ENCODE measurements around the gene IL36B.

The IL36B gene

GRCh38 chr2:113012436-113013335 is 40.0 kb downstream of the IL36B start:
- DNase-seq (ENCODE audit: insufficient read length, low spot score) = no peak
- FAIRE-seq = no peak

GRCh38 chr2:113011108-113011507 is 41.6 kb downstream of the IL36B start:
- FAIRE-seq (no peak), DNase-seq (ENCODE audit: insufficient read length, low spot score) (no peak)

DNA sequence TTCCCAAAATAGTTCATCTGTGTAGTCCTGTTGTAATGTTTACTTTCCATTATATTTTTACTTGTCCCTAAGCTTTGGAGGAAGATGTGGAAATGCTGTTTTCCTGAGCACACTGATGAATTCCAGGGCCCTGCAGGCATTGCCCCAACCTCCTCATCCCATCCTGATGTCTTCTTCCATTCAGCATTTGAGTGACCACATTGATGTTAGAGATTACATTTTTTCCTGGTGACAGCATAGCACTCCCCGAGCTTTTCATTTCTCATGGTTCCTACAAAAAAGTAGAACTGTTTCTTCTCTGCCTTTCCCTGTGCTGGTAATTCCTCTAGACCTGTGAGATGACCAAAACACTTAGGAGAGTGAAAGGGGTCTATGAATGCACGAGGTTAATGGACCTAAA is 42.6 kb downstream of the IL36B start:
- DNase-seq (ENCODE audit: insufficient read length, low spot score) (no peak), FAIRE-seq (no peak)

DNA sequence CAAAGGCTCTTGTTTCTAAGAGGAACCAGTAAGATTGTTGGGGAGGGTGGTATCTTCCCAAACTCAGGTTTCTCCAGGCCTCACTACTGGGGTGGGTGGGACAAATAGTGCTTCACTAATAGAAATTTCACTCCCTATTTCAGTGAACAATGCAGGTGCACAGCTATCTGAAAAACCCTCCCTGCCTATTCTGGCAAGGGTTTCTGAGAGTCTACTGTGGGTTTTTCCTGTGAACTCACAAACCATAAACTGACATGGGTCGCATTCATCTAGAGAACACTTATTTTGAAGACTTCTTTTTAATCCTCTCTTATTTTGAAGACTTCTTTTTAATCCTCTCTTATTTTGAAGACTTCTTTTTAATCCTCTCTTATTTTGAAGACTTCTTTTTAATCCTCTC is 43.0 kb downstream of the IL36B start:
- FAIRE-seq (no peak), DNase-seq (ENCODE audit: insufficient read length, low spot score) (no peak)

DNA sequence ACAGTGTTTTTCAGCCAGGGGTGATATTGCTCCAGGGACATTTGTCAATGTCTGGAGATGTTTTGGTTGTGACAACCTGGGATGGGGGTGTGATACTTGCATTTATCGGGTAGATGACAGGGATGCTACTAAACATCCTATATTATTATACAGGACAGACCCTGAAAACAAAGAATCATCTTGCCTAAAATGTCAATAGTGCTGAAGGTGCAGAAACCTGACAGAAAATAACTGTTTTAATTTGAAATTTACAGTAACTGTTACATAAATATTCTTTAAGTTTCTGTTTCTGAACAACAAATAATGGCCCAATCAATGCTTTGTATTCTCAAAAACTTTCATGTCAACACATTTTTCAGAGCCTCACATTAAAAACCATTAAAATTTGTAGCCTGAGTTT is 45.4 kb downstream of the IL36B start:
- no peak for DNase-seq (ENCODE audit: insufficient read length, low spot score)
- no peak for FAIRE-seq

DNA sequence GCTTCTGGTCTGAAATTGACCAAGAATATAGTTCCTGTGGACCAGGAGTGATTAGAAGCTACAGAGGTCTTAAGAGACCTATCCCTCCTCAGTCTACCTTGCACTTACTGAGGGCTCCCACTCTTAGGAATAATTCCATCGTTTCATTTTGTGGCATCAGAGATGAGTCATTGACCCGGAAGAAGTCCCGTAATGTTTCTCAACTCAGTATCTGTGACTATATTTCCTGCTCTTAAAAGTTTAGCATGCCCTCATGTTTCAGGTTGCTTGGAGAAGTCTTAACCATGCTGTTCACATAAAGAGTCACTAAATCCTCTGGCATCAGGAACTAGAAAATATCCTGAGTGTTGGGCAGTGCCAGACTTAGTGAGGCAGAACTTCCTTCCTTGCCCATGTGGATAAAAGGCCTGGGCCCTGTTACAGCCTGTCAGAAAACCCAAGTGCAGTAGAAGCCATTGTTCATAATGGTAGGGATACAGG is 47.6 kb downstream of the IL36B start, which contains the start of gene IL36A:
TSS of gene IL36A (plus strand) at position 430 of the 480 bp plus-strand sequence. CDS start 413 bp downstream, outside the sequence.
- no peak for DNase-seq (ENCODE audit: insufficient read length, low spot score)
- FAIRE-seq = no peak

DNA sequence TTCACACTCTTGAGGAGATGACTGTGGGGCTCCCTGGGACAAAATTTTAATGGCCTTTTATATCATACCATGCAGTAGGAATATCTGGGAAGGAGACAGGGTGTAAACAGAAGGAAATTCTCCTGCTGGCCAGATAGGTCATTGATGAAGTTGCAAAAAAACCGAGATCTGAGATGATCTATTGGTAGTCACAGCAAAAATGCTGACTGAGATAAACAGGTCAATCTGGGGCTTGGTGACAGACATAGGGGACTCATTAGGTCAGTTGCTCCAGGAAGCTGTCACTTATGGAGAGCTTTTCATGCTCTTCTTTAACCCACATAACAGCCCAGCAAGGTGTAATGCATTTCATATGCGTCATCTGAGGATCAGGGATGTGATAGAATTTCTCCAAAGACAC is 50.0 kb downstream of the IL36B start:
- DNase-seq (ENCODE audit: insufficient read length, low spot score) = no peak
- FAIRE-seq = no peak

GRCh38 chr2:113000436-113000835 is 52.2 kb downstream of the IL36B start:
- DNase-seq (ENCODE audit: insufficient read length, low spot score) = no peak
- no peak for FAIRE-seq

- DNase-seq (ENCODE audit: insufficient read length, low spot score) = no peak
- no peak for FAIRE-seq
Measured at GRCh38 chr2:112997151-112997550, 55.5 kb downstream of the IL36B start.

DNA sequence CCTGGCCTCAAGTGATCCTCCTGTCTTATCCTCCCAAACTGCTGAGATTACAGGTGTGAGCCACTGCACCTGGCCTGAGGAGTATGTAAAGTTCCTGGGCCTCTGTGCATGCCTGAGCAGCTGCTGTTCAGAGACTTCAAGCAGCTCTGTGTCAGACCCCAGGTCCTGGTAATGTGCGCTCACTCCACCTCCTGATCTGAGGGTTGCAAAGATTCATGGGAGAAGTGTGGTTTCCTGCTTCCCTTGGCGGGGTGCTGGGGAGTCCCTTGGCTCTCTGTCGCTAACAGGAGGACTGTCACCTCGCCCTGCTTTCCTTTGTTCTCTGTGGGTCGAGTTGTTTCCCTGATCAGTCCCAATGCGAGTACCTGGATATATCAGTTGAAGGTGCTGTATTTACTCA is 56.0 kb downstream of the IL36B start:
- DNase-seq (ENCODE audit: insufficient read length, low spot score) (no peak), FAIRE-seq (no peak)

DNA sequence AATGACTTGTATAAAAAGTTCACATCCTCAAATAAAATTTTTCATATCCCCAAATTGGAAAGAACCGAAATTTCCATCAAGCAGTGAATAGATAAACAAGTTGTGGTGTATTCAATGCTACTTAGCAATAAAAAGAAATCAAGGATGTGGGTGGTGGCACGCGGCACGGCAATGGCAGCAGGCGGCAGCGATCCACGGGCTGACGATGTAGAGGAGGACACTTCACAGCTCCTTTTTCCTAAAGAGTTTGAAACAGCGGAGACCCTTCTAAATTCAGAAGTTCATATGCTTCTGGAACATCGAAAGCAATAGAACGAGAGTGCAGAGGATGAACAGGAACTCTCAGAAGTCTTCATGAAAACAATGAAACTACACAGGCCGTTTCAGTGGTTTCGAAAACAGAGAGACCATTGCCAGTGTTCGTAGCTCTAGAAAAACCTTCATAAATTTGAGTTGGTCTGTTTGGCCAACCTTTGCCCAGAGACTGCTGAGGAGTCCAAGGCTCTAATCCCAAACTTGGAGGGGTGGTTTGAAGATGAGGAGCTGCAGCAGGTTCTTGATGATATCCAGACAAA is 57.2 kb downstream of the IL36B start:
- FAIRE-seq (no peak), DNase-seq (ENCODE audit: insufficient read length, low spot score) (no peak)

DNA sequence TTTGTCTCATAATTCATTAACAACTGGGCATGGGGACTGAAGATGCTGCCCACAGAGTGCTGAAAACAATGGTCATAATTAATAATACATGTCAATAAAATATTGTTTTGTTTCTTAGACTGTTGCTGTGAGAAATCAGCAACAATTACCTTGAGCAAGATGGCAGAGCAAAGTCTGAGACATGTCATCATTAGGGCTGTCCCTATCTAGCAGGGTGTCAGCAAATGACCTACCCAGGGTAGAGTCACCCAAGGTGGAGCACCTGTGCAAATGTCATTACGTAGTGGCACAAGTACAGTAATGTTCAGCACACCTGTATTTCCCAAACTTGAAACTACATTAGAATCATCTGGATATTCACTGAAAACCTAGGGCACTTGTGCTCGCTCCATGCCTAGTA is 58.0 kb downstream of the IL36B start:
- FAIRE-seq (no peak), DNase-seq (ENCODE audit: insufficient read length, low spot score) (no peak)

- no peak for DNase-seq (ENCODE audit: insufficient read length, low spot score)
- FAIRE-seq = no peak
Measured at GRCh38 chr2:112993831-112994230, 58.8 kb downstream of the IL36B start.

DNA sequence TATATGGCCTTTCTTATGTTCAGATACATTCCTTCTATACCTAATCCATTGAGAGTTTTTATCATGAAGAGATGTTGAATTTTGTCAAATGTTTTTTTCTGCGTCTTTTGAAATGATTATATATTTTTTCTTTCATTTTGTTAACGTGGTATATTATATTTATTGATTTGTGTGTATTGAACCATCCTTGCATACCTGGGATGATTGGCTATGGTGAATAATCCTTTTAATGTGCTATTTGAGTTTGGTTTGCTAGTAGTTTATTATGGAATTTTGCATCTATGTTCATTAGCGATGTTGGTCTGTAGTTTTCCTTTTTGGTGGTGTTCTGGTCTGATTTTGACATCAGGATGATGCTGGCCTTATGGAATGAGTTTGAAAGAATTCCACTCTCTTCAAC is 63.1 kb downstream of the IL36B start:
- FAIRE-seq = no peak

GRCh38 chr2:112985090-112985489 is 67.6 kb downstream of the IL36B start:
- DNase-seq (ENCODE audit: insufficient read length, low spot score) (no peak), FAIRE-seq (no peak)

More for the DNA sequence above, 63.1 kb downstream of the IL36B start:
- DNase-seq (ENCODE audit: insufficient read length, low spot score) = no peak

DNA sequence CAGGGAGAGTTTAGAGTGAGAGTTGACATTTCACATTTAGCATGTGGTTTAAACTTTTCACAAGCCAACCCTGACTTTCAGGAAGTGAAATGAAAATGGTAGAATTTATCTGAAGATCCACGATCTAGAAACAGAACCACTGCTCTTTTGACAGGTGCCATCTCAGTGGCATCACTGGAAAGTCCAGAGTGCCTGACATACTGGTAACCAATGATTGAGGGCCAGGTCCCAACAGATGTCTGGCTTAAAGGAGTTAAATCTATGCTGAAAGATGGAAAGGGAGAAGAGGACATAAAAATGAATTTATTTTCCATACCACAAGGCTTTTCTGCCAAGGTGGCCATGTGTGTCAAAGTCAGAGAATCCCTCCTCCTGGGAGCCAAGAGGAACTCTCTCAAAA is 72.1 kb downstream of the IL36B start:
- FAIRE-seq = no peak
- DNase-seq (ENCODE audit: insufficient read length, low spot score) = no peak

DNA sequence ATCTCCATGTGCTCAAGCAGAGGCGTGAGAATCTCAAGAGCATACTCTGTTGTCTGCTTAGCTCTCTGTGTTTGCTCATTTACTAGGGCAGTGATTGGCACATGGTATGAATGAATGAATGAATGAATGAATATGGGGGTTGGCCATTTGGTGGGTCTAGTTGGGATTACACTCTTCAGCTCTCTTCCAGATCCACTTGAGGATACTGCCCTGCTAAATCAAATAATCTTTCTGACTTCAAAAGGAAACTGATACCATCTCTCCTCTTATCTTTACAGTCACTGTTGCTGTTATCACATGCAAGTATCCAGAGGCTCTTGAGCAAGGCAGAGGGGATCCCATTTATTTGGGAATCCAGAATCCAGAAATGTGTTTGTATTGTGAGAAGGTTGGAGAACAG is 72.9 kb downstream of the IL36B start:
- FAIRE-seq = no peak
- no peak for DNase-seq (ENCODE audit: insufficient read length, low spot score)

DNA sequence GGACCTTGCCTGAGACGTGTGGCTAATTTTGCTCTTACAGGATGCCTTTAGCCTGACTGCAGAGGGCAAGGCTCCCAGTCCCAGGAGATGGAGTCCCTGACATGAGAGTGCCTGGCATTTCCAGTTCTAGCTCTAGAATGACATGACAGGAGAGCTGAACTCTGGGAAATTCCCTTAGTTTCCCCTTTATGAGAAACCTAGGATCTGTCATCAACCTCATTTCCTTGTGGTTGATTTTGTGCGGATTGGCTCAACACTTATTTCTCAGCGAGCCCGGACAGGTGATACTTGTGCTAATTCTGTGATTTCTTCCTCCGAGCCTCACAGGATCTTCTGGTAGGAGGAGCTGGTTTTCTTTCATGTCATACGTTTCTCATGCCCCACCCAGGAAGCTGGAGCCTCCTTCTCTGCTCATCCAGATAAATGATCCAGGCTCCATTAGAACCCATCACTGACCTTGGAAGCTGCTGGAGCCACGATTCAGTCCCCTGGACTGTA is 75.1 kb downstream of the IL36B start, which contains the start of gene IL36G:
TSS of gene IL36G (plus strand) at position 448 of the 498 bp plus-strand sequence. CDS start 633 bp downstream, outside the sequence.
- FAIRE-seq (no peak), DNase-seq (ENCODE audit: insufficient read length, low spot score) (no peak)
